DOHH2 (cell line): ENCODE data around the gene RAP1GDS1.

ENCODE experiments used
- H3F3A ChIP-seq: fragments of 200-600 bp; sonication (generic), shearing (Covaris generic); 2 replicates; pipeline ENCODE4 v1.6.0; 2016; ENCODE audit warnings: antibody characterized with exemption, mild to moderate bottlenecking; ENCODE audit not compliant: control insufficient read depth, insufficient read depth
- H3K27ac ChIP-seq: fragments of 200-600 bp; sonication (generic); 2 replicates; pipeline ENCODE4 v1.5.1; 2014; ENCODE audit warnings: low read depth, mild to moderate bottlenecking, low read length, moderate library complexity
- H3K27me3 ChIP-seq: fragments of 200-600 bp; sonication (generic); 2 replicates; pipeline ENCODE4 v1.6.1; 2014; ENCODE audit warnings: mild to moderate bottlenecking, low read length, mixed read lengths; ENCODE audit not compliant: control insufficient read depth
- H3K36me3 ChIP-seq: fragments of 200-600 bp; sonication (generic); 2 replicates; pipeline ENCODE4 v1.6.1; 2014; ENCODE audit warnings: mild to moderate bottlenecking, low read length, moderate library complexity, mixed read lengths; ENCODE audit not compliant: control insufficient read depth
- H3K4me1 ChIP-seq: fragments of 200-600 bp; sonication (generic); 2 replicates; pipeline ENCODE4 v1.6.1; 2014; ENCODE audit warnings: mild to moderate bottlenecking, low read length, mixed read lengths; ENCODE audit not compliant: control insufficient read depth
- H3K4me2 ChIP-seq: fragments of 200-600 bp; sonication (generic); 2 replicates; pipeline ENCODE4 v1.6.0; 2014; ENCODE audit warnings: mild to moderate bottlenecking, low read length, moderate library complexity
- H3K4me3 ChIP-seq: fragments of 200-600 bp; sonication (generic); 2 replicates; pipeline ENCODE4 v1.5.1; 2014; ENCODE audit warnings: mild to moderate bottlenecking, low read length, mixed read lengths
- H3K79me2 ChIP-seq: fragments of 200-600 bp; sonication (generic); 2 replicates; pipeline ENCODE4 v1.6.1; 2014; ENCODE audit warnings: mild to moderate bottlenecking, low read length, mixed read lengths; ENCODE audit not compliant: control insufficient read depth
- H3K9me2 ChIP-seq: fragments of 200-600 bp; sonication (generic); replicated peaks from 2 replicates; pipeline ENCODE4 v1.6.1; 2014; ENCODE audit warnings: mild to moderate bottlenecking, low read length, mixed read lengths; ENCODE audit not compliant: control insufficient read depth
- H3K9me3 ChIP-seq: fragments of 200-600 bp; sonication (generic); 2 replicates; pipeline ENCODE4 v1.6.1; 2014; ENCODE audit warnings: antibody characterized with exemption, low read length, mixed read lengths; ENCODE audit not compliant: control insufficient read depth, insufficient read depth
- H4K20me1 ChIP-seq: fragments of 200-600 bp; sonication (generic); 2 replicates; pipeline ENCODE4 v1.6.0; 2014; ENCODE audit warnings: low read depth, mild to moderate bottlenecking, antibody characterized with exemption, low read length, moderate library complexity; ENCODE audit not compliant: control insufficient read depth, insufficient read depth
- CTCF ChIP-seq: fragments of 200-600 bp; sonication (generic); IDR thresholded peaks from one replicate; pipeline ENCODE4 v1.5.1; 2014; ENCODE audit warnings: antibody characterized with exemption, mild to moderate bottlenecking, low read depth, low read length; ENCODE audit not compliant: poor library complexity, severe bottlenecking
- EZH2phosphoT487 ChIP-seq: fragments of 200-600 bp; sonication (generic); IDR thresholded peaks from 2 replicates; pipeline ENCODE4 v1.6.1; 2017; ENCODE audit warnings: borderline replicate concordance, mild to moderate bottlenecking, antibody characterized with exemption, low read length, moderate library complexity, mixed read lengths

Gene RAP1GDS1

GRCh38 chr4:98242538-98242937 lies 18.6 kb upstream of the RAP1GDS1 start:
- Histone ChIP-seq H4K20me1 (no peaks in the 10 kb centered on the region), H3K4me2 (no peak overlapping the region), H3K9me2 (no peaks in the 10 kb centered on the region), H3K4me3 (no peak overlapping the region), H3K9me3 (no peaks in the 10 kb centered on the region), H3K79me2 (no peaks in the 10 kb centered on the region), H3K4me1 (no peaks in the 10 kb centered on the region), H3K36me3 (no peaks in the 10 kb centered on the region), H3K27ac (no peak overlapping the region), H3K27me3 (peaks cover 2% of the 10 kb centered on the region; the same call in 1 of the 2 replicates), H3F3A (no peaks in the 10 kb centered on the region)
- no peak for TF ChIP-seq EZH2phosphoT487
- no peak for TF ChIP-seq CTCF

DNA sequence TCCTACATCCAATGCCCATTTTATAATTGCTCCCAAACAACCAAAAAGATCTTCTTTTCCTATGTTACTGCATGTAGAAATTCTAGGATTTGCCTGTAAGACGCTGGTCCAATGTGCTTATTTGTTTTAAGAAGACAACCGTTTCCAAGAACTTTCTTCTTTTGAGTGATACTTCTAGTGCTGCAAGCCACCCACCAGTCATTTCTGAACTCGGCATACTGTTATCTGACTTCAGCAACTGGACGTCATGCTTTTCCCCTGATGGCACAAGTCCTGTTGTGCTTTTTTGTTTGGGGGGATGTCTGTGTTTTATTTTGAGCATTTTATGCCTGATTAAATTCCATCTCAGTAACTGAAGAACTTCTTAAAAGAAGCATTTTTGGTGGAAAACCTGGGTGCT lies 16.0 kb upstream of the RAP1GDS1 start:
- Histone ChIP-seq H3K9me3 (no peaks in the 10 kb centered on the region), H3K36me3 (no peaks in the 10 kb centered on the region), H3F3A (no peaks in the 10 kb centered on the region), H3K4me1 (no peaks in the 10 kb centered on the region), H3K9me2 (no peaks in the 10 kb centered on the region), H3K4me3 (no peak overlapping the region), H3K27me3 (peaks cover 2% of the 10 kb centered on the region; the same call in 1 of the 2 replicates), H3K79me2 (no peaks in the 10 kb centered on the region), H3K27ac (no peak overlapping the region), H3K4me2 (no peak overlapping the region), H4K20me1 (no peaks in the 10 kb centered on the region)
- TF ChIP-seq CTCF = no peak
- no peak for TF ChIP-seq EZH2phosphoT487

GRCh38 chr4:98248934-98249333 lies 12.2 kb upstream of the RAP1GDS1 start:
- Histone ChIP-seq H3K4me2 (no peak overlapping the region), H3K79me2 (no peaks in the 10 kb centered on the region), H3K4me1 (no peaks in the 10 kb centered on the region), H3F3A (no peaks in the 10 kb centered on the region), H3K9me2 (no peaks in the 10 kb centered on the region), H3K27ac (no peak overlapping the region), H3K36me3 (no peaks in the 10 kb centered on the region), H3K4me3 (no peak overlapping the region), H3K9me3 (no peaks in the 10 kb centered on the region), H3K27me3 (peaks cover 2% of the 10 kb centered on the region; the same call in 1 of the 2 replicates), H4K20me1 (no peaks in the 10 kb centered on the region)
- no peak for TF ChIP-seq EZH2phosphoT487
- TF ChIP-seq CTCF = no peak

- H3K27ac ChIP-seq = no peak overlapping the region
- no peak overlapping the region for H3K4me2 ChIP-seq
- H3K4me1 ChIP-seq = no peaks in the 10 kb centered on the region
- TF ChIP-seq CTCF (no peak), EZH2phosphoT487 (no peak)
- no peaks in the 10 kb centered on the region for H3K79me2 ChIP-seq
- H3K9me2 ChIP-seq = no peaks in the 10 kb centered on the region
- no peaks in the 10 kb centered on the region for H4K20me1 ChIP-seq
- H3F3A ChIP-seq = no peaks in the 10 kb centered on the region
- H3K27me3 ChIP-seq = peaks cover under 1% of the 10 kb centered on the region; the same call in 1 of the 2 replicates
- no peak overlapping the region for H3K4me3 ChIP-seq
- H3K36me3 ChIP-seq = no peaks in the 10 kb centered on the region
- no peaks in the 10 kb centered on the region for H3K9me3 ChIP-seq
Measured at GRCh38 chr4:98249831-98250230, 11.4 kb upstream of the RAP1GDS1 start.
